GM23338 (cell line): ENCODE measurements around the gene HBZ.

ENCODE experiments used
- CREB1 ChIP-seq: fragments of 250-450 bp; sonication (Bioruptor Pico); IDR thresholded peaks from 2 replicates; pipeline ENCODE4 v1.5.0; 2020; ENCODE audit warnings: low read depth, mild to moderate bottlenecking, moderate library complexity
- EZH2 ChIP-seq: fragments of 200-600 bp; sonication (generic); IDR thresholded peaks from one replicate; pipeline ENCODE4 v1.8.0; 2017; ENCODE audit warnings: antibody characterized with exemption, mild to moderate bottlenecking, low read depth; ENCODE audit not compliant: unreplicated experiment
- EZH2phosphoT487 ChIP-seq: fragments of 200-600 bp; sonication (generic); IDR thresholded peaks from one replicate; pipeline ENCODE4 v1.8.1; 2018; ENCODE audit warnings: antibody characterized with exemption; ENCODE audit not compliant: unreplicated experiment
- JUNB ChIP-seq: IDR thresholded peaks from one replicate; pipeline ENCODE4 v1.6.1; 2016; ENCODE audit warnings: antibody characterized with exemption; ENCODE audit not compliant: unreplicated experiment
- NANOG ChIP-seq: IDR thresholded peaks from 2 replicates; pipeline ENCODE4 v1.6.1; 2016; ENCODE audit warnings: antibody characterized with exemption, borderline replicate concordance
- POLR2AphosphoS5 ChIP-seq: IDR thresholded peaks from 2 replicates; pipeline ENCODE4 v1.6.1; 2016; ENCODE audit warnings: antibody characterized with exemption, low read depth
- STAT1 ChIP-seq: IDR thresholded peaks from one replicate; pipeline ENCODE4 v1.6.1; 2016; ENCODE audit warnings: antibody characterized with exemption; ENCODE audit not compliant: unreplicated experiment
- ZNF114 ChIP-seq: fragments of 250-450 bp; sonication (Bioruptor Pico); IDR thresholded peaks from 2 replicates; pipeline ENCODE4 v1.5.0; 2020; ENCODE audit warnings: mild to moderate bottlenecking, moderate library complexity
- TF ChIP-seq, protein P1 (sequence below), 2 experiments: fragments of 200-600 bp in 1 of 2; sonication (generic) in 1 of 2; conservative IDR thresholded peaks; 2 replicates each; pipeline versions ENCODE4 v1.5.1 to v1.6.1; 2016 to 2017; ENCODE audit warnings: antibody characterized with exemption in 2 of 2, low read depth in 2 of 2, mild to moderate bottlenecking in 2 of 2, moderate library complexity in 1 of 2
- TF ChIP-seq, protein P2 (sequence below): IDR thresholded peaks from one replicate; pipeline ENCODE4 v1.6.1; 2018; ENCODE audit warnings: antibody characterized with exemption; ENCODE audit not compliant: unreplicated experiment
- TF ChIP-seq, protein P3 (sequence below): IDR thresholded peaks from 2 replicates; pipeline ENCODE4 v1.6.1; 2016; ENCODE audit warnings: antibody characterized with exemption
- TF ChIP-seq, protein P4 (sequence below): fragments of 250-450 bp; sonication (Bioruptor Pico); IDR thresholded peaks from 2 replicates; pipeline ENCODE4 v1.5.0; 2020; ENCODE audit warnings: mild to moderate bottlenecking, moderate library complexity

DNA sequence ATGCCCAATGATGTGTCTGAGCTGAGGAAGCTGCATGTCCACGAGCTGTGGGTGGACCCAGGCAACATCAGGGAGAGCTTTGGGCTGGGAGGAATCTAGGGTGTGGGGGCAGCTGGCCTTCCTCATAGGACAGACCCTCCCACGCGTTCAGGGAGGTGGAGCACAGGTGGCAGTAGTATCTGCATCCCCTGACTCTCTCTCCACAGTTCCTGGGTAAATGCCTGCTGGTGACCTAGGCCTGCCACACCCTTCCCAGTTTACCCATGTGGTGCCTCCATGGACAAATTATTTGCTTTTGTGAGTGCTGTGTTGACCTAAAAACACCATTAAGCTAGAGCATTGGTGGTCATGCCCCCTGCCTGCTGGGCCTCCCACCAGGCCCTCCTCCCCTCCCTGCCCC, 16.6 kb downstream of the HBZ start:
- TF ChIP-seq, protein P1, sequence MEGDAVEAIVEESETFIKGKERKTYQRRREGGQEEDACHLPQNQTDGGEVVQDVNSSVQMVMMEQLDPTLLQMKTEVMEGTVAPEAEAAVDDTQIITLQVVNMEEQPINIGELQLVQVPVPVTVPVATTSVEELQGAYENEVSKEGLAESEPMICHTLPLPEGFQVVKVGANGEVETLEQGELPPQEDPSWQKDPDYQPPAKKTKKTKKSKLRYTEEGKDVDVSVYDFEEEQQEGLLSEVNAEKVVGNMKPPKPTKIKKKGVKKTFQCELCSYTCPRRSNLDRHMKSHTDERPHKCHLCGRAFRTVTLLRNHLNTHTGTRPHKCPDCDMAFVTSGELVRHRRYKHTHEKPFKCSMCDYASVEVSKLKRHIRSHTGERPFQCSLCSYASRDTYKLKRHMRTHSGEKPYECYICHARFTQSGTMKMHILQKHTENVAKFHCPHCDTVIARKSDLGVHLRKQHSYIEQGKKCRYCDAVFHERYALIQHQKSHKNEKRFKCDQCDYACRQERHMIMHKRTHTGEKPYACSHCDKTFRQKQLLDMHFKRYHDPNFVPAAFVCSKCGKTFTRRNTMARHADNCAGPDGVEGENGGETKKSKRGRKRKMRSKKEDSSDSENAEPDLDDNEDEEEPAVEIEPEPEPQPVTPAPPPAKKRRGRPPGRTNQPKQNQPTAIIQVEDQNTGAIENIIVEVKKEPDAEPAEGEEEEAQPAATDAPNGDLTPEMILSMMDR (conservative IDR thresholded peaks at IDR 0.05; ENCODE audit: low read depth in 2 of 2) = no peak
- no peak for TF ChIP-seq EZH2
- TF ChIP-seq POLR2AphosphoS5 = no peak
- TF ChIP-seq EZH2phosphoT487 = no peak
- TF ChIP-seq NANOG = no peak
- TF ChIP-seq, protein P2, sequence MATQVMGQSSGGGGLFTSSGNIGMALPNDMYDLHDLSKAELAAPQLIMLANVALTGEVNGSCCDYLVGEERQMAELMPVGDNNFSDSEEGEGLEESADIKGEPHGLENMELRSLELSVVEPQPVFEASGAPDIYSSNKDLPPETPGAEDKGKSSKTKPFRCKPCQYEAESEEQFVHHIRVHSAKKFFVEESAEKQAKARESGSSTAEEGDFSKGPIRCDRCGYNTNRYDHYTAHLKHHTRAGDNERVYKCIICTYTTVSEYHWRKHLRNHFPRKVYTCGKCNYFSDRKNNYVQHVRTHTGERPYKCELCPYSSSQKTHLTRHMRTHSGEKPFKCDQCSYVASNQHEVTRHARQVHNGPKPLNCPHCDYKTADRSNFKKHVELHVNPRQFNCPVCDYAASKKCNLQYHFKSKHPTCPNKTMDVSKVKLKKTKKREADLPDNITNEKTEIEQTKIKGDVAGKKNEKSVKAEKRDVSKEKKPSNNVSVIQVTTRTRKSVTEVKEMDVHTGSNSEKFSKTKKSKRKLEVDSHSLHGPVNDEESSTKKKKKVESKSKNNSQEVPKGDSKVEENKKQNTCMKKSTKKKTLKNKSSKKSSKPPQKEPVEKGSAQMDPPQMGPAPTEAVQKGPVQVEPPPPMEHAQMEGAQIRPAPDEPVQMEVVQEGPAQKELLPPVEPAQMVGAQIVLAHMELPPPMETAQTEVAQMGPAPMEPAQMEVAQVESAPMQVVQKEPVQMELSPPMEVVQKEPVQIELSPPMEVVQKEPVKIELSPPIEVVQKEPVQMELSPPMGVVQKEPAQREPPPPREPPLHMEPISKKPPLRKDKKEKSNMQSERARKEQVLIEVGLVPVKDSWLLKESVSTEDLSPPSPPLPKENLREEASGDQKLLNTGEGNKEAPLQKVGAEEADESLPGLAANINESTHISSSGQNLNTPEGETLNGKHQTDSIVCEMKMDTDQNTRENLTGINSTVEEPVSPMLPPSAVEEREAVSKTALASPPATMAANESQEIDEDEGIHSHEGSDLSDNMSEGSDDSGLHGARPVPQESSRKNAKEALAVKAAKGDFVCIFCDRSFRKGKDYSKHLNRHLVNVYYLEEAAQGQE = no peak
- TF ChIP-seq JUNB = no peak
- TF ChIP-seq ZNF114 (CRISPR knock-in tag) = no peak
- TF ChIP-seq CREB1 (CRISPR knock-in tag) = no peak
- no peak for TF ChIP-seq STAT1
- TF ChIP-seq, protein P3, sequence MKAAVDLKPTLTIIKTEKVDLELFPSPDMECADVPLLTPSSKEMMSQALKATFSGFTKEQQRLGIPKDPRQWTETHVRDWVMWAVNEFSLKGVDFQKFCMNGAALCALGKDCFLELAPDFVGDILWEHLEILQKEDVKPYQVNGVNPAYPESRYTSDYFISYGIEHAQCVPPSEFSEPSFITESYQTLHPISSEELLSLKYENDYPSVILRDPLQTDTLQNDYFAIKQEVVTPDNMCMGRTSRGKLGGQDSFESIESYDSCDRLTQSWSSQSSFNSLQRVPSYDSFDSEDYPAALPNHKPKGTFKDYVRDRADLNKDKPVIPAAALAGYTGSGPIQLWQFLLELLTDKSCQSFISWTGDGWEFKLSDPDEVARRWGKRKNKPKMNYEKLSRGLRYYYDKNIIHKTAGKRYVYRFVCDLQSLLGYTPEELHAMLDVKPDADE = no peak
- TF ChIP-seq, protein P4, sequence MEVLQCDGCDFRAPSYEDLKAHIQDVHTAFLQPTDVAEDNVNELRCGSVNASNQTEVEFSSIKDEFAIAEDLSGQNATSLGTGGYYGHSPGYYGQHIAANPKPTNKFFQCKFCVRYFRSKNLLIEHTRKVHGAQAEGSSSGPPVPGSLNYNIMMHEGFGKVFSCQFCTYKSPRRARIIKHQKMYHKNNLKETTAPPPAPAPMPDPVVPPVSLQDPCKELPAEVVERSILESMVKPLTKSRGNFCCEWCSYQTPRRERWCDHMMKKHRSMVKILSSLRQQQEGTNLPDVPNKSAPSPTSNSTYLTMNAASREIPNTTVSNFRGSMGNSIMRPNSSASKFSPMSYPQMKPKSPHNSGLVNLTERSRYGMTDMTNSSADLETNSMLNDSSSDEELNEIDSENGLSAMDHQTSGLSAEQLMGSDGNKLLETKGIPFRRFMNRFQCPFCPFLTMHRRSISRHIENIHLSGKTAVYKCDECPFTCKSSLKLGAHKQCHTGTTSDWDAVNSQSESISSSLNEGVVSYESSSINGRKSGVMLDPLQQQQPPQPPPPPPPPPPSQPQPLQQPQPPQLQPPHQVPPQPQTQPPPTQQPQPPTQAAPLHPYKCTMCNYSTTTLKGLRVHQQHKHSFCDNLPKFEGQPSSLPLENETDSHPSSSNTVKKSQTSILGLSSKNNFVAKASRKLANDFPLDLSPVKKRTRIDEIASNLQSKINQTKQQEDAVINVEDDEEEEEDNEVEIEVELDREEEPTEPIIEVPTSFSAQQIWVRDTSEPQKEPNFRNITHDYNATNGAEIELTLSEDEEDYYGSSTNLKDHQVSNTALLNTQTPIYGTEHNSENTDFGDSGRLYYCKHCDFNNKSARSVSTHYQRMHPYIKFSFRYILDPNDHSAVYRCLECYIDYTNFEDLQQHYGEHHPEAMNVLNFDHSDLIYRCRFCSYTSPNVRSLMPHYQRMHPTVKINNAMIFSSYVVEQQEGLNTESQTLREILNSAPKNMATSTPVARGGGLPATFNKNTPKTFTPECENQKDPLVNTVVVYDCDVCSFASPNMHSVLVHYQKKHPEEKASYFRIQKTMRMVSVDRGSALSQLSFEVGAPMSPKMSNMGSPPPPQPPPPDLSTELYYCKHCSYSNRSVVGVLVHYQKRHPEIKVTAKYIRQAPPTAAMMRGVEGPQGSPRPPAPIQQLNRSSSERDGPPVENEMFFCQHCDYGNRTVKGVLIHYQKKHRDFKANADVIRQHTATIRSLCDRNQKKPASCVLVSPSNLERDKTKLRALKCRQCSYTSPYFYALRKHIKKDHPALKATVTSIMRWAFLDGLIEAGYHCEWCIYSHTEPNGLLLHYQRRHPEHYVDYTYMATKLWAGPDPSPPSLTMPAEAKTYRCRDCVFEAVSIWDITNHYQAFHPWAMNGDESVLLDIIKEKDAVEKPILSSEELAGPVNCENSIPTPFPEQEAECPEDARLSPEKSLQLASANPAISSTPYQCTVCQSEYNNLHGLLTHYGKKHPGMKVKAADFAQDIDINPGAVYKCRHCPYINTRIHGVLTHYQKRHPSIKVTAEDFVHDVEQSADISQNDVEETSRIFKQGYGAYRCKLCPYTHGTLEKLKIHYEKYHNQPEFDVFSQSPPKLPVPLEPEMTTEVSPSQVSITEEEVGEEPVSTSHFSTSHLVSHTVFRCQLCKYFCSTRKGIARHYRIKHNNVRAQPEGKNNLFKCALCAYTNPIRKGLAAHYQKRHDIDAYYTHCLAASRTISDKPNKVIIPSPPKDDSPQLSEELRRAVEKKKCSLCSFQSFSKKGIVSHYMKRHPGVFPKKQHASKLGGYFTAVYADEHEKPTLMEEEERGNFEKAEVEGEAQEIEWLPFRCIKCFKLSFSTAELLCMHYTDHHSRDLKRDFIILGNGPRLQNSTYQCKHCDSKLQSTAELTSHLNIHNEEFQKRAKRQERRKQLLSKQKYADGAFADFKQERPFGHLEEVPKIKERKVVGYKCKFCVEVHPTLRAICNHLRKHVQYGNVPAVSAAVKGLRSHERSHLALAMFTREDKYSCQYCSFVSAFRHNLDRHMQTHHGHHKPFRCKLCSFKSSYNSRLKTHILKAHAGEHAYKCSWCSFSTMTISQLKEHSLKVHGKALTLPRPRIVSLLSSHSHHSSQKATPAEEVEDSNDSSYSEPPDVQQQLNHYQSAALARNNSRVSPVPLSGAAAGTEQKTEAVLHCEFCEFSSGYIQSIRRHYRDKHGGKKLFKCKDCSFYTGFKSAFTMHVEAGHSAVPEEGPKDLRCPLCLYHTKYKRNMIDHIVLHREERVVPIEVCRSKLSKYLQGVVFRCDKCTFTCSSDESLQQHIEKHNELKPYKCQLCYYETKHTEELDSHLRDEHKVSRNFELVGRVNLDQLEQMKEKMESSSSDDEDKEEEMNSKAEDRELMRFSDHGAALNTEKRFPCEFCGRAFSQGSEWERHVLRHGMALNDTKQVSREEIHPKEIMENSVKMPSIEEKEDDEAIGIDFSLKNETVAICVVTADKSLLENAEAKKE (CRISPR knock-in tag) = no peak
